ENCODE data around the gene MICU1.

DNA sequence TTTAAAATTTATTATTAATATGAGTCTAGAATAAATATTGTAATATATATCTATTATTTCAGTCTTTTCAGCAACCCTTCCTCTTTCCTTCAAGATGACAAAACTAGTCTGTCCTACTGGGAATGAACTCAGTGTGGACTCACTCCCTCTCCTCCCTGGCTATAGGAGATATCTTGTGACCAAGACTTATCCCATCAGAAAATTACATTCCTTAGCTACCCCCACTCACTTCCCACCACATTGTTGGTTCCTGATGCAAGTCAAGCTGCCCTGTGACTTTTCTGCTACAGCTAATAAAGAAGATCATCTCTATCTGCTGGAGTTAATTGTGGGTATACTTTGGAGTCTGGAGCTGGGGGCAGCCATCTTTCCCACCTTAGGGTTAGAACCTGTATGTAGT, 38.1 kb upstream of the MICU1 start:
- TF ChIP-seq, protein P1, sequence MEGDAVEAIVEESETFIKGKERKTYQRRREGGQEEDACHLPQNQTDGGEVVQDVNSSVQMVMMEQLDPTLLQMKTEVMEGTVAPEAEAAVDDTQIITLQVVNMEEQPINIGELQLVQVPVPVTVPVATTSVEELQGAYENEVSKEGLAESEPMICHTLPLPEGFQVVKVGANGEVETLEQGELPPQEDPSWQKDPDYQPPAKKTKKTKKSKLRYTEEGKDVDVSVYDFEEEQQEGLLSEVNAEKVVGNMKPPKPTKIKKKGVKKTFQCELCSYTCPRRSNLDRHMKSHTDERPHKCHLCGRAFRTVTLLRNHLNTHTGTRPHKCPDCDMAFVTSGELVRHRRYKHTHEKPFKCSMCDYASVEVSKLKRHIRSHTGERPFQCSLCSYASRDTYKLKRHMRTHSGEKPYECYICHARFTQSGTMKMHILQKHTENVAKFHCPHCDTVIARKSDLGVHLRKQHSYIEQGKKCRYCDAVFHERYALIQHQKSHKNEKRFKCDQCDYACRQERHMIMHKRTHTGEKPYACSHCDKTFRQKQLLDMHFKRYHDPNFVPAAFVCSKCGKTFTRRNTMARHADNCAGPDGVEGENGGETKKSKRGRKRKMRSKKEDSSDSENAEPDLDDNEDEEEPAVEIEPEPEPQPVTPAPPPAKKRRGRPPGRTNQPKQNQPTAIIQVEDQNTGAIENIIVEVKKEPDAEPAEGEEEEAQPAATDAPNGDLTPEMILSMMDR (IDR thresholded peaks at IDR 0.05) = no peak
- TF ChIP-seq SREBF2 (IDR thresholded peaks at IDR 0.05) (no peak), RFX5 (IDR thresholded peaks at IDR 0.05) (no peak), POLR2A (IDR thresholded peaks at IDR 0.05; ENCODE audit: low read length) (no peak), PHF8 (IDR thresholded peaks at IDR 0.05; ENCODE audit: borderline replicate concordance, low read depth) (no peak), JUN (IDR thresholded peaks at IDR 0.05) (no peak), EHF (CRISPR knock-in tag; IDR thresholded peaks at IDR 0.05) (no peak), NR3C1 (IDR thresholded peaks at IDR 0.05) (no peak)
- TF ChIP-seq, protein P2, sequence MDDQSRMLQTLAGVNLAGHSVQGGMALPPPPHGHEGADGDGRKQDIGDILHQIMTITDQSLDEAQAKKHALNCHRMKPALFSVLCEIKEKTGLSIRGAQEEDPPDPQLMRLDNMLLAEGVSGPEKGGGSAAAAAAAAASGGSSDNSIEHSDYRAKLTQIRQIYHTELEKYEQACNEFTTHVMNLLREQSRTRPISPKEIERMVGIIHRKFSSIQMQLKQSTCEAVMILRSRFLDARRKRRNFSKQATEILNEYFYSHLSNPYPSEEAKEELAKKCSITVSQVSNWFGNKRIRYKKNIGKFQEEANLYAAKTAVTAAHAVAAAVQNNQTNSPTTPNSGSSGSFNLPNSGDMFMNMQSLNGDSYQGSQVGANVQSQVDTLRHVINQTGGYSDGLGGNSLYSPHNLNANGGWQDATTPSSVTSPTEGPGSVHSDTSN (IDR thresholded peaks at IDR 0.05) = no peak
- TF ChIP-seq, protein P3, sequence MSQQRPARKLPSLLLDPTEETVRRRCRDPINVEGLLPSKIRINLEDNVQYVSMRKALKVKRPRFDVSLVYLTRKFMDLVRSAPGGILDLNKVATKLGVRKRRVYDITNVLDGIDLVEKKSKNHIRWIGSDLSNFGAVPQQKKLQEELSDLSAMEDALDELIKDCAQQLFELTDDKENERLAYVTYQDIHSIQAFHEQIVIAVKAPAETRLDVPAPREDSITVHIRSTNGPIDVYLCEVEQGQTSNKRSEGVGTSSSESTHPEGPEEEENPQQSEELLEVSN (IDR thresholded peaks at IDR 0.05; ENCODE audit: borderline replicate concordance, low read depth) = no peak

Data from A549 (cell line).